ENCODE measurements around the gene NALF2. TPM values are rescaled to one million over a fixed set of nuclear protein-coding genes. Genes with fewer than 3 reads are reported as not detected.

Gene NALF2
- total and polyA plus RNA-seq, 7 donors: under 0.01 to 0.54 (median 0.23) TPM; not detected in 2

GRCh38 chrX:69507500-69507789 lies 3.3 kb downstream of the NALF2 start:
- intact Hi-C loops (cut with DNase I): no loop called here
- H3K4me3 ChIP-seq: no peak overlapping the region
- no peaks in the 10 kb centered on the region for H3K9me3 ChIP-seq
- H3K4me1 ChIP-seq: peaks cover 0 to 13% (median 6%) of the 10 kb centered on the region in 4 donors
- DNase-seq: no peak
- H3K27me3 ChIP-seq: peaks cover 19 to 36% (median 19%) of the 10 kb centered on the region in 3 donors
- no peaks in the 10 kb centered on the region for H3K36me3 ChIP-seq
- TF ChIP-seq POLR2AphosphoS5 (IDR thresholded peaks at IDR 0.05) (no peak), POLR2A (IDR thresholded peaks at IDR 0.05) (no peak), EP300 (IDR thresholded peaks at IDR 0.05) (no peak)
- TF ChIP-seq, protein P1, sequence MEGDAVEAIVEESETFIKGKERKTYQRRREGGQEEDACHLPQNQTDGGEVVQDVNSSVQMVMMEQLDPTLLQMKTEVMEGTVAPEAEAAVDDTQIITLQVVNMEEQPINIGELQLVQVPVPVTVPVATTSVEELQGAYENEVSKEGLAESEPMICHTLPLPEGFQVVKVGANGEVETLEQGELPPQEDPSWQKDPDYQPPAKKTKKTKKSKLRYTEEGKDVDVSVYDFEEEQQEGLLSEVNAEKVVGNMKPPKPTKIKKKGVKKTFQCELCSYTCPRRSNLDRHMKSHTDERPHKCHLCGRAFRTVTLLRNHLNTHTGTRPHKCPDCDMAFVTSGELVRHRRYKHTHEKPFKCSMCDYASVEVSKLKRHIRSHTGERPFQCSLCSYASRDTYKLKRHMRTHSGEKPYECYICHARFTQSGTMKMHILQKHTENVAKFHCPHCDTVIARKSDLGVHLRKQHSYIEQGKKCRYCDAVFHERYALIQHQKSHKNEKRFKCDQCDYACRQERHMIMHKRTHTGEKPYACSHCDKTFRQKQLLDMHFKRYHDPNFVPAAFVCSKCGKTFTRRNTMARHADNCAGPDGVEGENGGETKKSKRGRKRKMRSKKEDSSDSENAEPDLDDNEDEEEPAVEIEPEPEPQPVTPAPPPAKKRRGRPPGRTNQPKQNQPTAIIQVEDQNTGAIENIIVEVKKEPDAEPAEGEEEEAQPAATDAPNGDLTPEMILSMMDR (IDR thresholded peaks at IDR 0.05): no peak
- no peak overlapping the region for H3K27ac ChIP-seq
- 85 to 86% methylated on average over 7 of the region's 7 CpGs for whole genome bisulfite sequencing, 2 donors

- WGBS, 2 donors: 86 to 97% methylated on average over 5 of the region's 5 CpGs
- DNase-seq: no peak
- Histone ChIP-seq H3K36me3 (no peaks in the 10 kb centered on the region), H3K27ac (no peak overlapping the region), H3K27me3 (peaks cover 19 to 36% (median 19%) of the 10 kb centered on the region in 3 donors), H3K4me3 (no peak overlapping the region), H3K4me1 (peaks cover 0 to 13% (median 6%) of the 10 kb centered on the region in 4 donors), H3K9me3 (no peaks in the 10 kb centered on the region)
- TF ChIP-seq EP300 (IDR thresholded peaks at IDR 0.05) (no peak), POLR2AphosphoS5 (IDR thresholded peaks at IDR 0.05) (no peak), POLR2A (IDR thresholded peaks at IDR 0.05) (no peak)
- TF ChIP-seq, protein P1 (IDR thresholded peaks at IDR 0.05): no peak
- intact Hi-C loops (cut with DNase I): no loop called here
These were observed 4.5 kb downstream of the NALF2 start for GRCh38 chrX:69508610-69509009.

- intact Hi-C loops (cut with DNase I): no loop called here
- no peaks in the 10 kb centered on the region for H3K36me3 ChIP-seq
- H3K4me3 ChIP-seq: no peak overlapping the region
- TF ChIP-seq POLR2AphosphoS5 (IDR thresholded peaks at IDR 0.05): no peak
- TF ChIP-seq, protein P1 (IDR thresholded peaks at IDR 0.05): no peak
- TF ChIP-seq EP300 (IDR thresholded peaks at IDR 0.05): no peak
- TF ChIP-seq POLR2A (IDR thresholded peaks at IDR 0.05): no peak
- DNase-seq: no peak
- H3K27ac ChIP-seq: no peak overlapping the region
- peaks cover 19 to 36% (median 19%) of the 10 kb centered on the region in 3 donors for H3K27me3 ChIP-seq
- WGBS, 2 donors: 41 to 85% methylated on average over 6 of the region's 6 CpGs
- peaks cover 0 to 9% (median 4%) of the 10 kb centered on the region in 4 donors for H3K4me1 ChIP-seq
- no peaks in the 10 kb centered on the region for H3K9me3 ChIP-seq
These were observed 6.1 kb downstream of the NALF2 start for GRCh38 chrX:69510137-69510715.

GRCh38 chrX:69510914-69511513 lies 6.9 kb downstream of the NALF2 start:
- no peak overlapping the region for H3K27ac ChIP-seq
- 87 to 88% methylated on average over 3 of the region's 3 CpGs for WGBS, 2 donors
- no peak for DNase-seq
- no peak overlapping the region for H3K4me3 ChIP-seq
- peaks cover 11 to 31% (median 18%) of the 10 kb centered on the region in 3 donors for H3K27me3 ChIP-seq
- H3K9me3 ChIP-seq: no peaks in the 10 kb centered on the region
- peaks cover 0 to under 1% (median under 1%) of the 10 kb centered on the region in 4 donors for H3K4me1 ChIP-seq
- no peaks in the 10 kb centered on the region for H3K36me3 ChIP-seq
- intact Hi-C loops (cut with DNase I): no loop called here
- TF ChIP-seq EP300 (IDR thresholded peaks at IDR 0.05): no peak
- TF ChIP-seq POLR2AphosphoS5 (IDR thresholded peaks at IDR 0.05): no peak
- TF ChIP-seq, protein P1 (IDR thresholded peaks at IDR 0.05): no peak
- no peak for TF ChIP-seq POLR2A (IDR thresholded peaks at IDR 0.05)
